NCI-H1417 treated with DMSO at 0.1 percent for 48 hours (cell line): ENCODE results near the gene SLC2A9.
"Not testable (repeated sequence)": the region's sequence is repeated elsewhere in the genome, so short reads cannot be mapped to it uniquely, and the experiment has no call there.

ENCODE experiments used
- DNase-seq: peaks from one replicate; lab custom pipeline; 2025; lab: John Stamatoyannopoulos, UW

SLC2A9 gene

GRCh38 chr4:9826551-9826950 lies 194.7 kb downstream of the SLC2A9 start:
- DNase-seq: no peak

- DNase-seq: no peak
Observed at GRCh38 chr4:9825049-9825448, 196.2 kb downstream of the SLC2A9 start.

- no peak for DNase-seq
Observed at GRCh38 chr4:9820343-9820742, 201.0 kb downstream of the SLC2A9 start.

- no peak for DNase-seq
Observed at GRCh38 chr4:9816285-9816684, 205.0 kb downstream of the SLC2A9 start.

GRCh38 chr4:9812501-9813340 lies 208.6 kb downstream of the SLC2A9 start:
- DNase-seq: no peak

- no peak for DNase-seq
Observed at GRCh38 chr4:9811806-9812205, 209.5 kb downstream of the SLC2A9 start.

GRCh38 chr4:9808077-9808476 lies 213.2 kb downstream of the SLC2A9 start:
- no peak for DNase-seq

- no peak for DNase-seq
Observed at GRCh38 chr4:9804918-9805317, 216.4 kb downstream of the SLC2A9 start.

- DNase-seq: no peak
Observed at GRCh38 chr4:9800848-9801247, 220.4 kb downstream of the SLC2A9 start.

GRCh38 chr4:9796641-9797040 lies 224.7 kb downstream of the SLC2A9 start:
- not testable (repeated sequence) for DNase-seq

- DNase-seq: peak; percentile 6
Observed at GRCh38 chr4:9792381-9792780, 228.9 kb downstream of the SLC2A9 start.

GRCh38 chr4:9785891-9786290 lies 235.4 kb downstream of the SLC2A9 start:
- DNase-seq: not testable (repeated sequence)

GRCh38 chr4:9782136-9782436 lies 239.2 kb downstream of the SLC2A9 start:
- no peak for DNase-seq

- DNase-seq: no peak
Observed at GRCh38 chr4:9781343-9782135, 239.8 kb downstream of the SLC2A9 start, which contains the start of gene DRD5. DRD5 (plus strand) TSS chr4:9781634; CDS start chr4:9782030, 396 bp downstream.
